ENCODE results near the gene ATOH8. TPM values are rescaled to one million over a fixed set of nuclear protein-coding genes. Genes with fewer than 3 reads are reported as not detected.

Gene ATOH8
- polyA plus RNA-seq, 1 of the 3 experiments (the other 2 are of a cell fraction), result 5.6 TPM

DNA sequence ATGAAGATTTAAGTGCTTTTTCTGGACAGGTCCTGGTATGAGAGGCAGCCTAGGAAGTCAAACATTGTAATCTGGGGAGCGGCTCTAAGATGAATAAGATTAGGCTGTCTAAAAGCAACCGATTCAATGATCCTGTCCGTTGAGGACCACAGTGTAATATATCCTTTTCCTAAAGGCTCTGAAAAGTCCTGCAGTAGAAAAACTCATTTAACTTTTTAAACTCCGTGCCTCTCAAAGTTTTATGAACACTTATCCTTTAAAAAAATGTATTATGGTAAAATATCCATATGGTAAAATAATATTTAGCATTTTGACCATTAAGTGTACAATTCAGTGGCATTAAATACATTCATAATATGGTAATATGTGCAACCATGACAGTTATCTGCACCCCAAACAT lies 39.8 kb downstream of the ATOH8 start (continued):
- TF ChIP-seq, protein P1, sequence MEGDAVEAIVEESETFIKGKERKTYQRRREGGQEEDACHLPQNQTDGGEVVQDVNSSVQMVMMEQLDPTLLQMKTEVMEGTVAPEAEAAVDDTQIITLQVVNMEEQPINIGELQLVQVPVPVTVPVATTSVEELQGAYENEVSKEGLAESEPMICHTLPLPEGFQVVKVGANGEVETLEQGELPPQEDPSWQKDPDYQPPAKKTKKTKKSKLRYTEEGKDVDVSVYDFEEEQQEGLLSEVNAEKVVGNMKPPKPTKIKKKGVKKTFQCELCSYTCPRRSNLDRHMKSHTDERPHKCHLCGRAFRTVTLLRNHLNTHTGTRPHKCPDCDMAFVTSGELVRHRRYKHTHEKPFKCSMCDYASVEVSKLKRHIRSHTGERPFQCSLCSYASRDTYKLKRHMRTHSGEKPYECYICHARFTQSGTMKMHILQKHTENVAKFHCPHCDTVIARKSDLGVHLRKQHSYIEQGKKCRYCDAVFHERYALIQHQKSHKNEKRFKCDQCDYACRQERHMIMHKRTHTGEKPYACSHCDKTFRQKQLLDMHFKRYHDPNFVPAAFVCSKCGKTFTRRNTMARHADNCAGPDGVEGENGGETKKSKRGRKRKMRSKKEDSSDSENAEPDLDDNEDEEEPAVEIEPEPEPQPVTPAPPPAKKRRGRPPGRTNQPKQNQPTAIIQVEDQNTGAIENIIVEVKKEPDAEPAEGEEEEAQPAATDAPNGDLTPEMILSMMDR (IDR thresholded peaks at IDR 0.05), result no peak
- TF ChIP-seq TAF1 (IDR thresholded peaks at IDR 0.05; ENCODE audit: borderline replicate concordance, low read depth, low read length) (no peak), FOSL2 (IDR thresholded peaks at IDR 0.05; ENCODE audit: borderline replicate concordance, low read depth) (no peak), NFIC (IDR thresholded peaks at IDR 0.05; ENCODE audit: borderline replicate concordance) (no peak), GATA2 (CRISPR knock-in tag; IDR thresholded peaks at IDR 0.05) (no peak)

GRCh38 chr2:85794038-85794441 lies 40.2 kb downstream of the ATOH8 start:
- no peaks in the 10 kb centered on the region for H4K20me1 ChIP-seq (ENCODE audit: insufficient read depth)
- H3K27me3 ChIP-seq (ENCODE audit: insufficient read depth), result no peaks in the 10 kb centered on the region
- DNase-seq, result no peak
- TF ChIP-seq TEAD4 (IDR thresholded peaks at IDR 0.05; ENCODE audit: borderline replicate concordance, insufficient read depth) (no peak), TCF12 (IDR thresholded peaks at IDR 0.05) (no peak), POLR2AphosphoS5 (IDR thresholded peaks at IDR 0.05; ENCODE audit: low read depth, low read length) (no peak), YY1 (IDR thresholded peaks at IDR 0.05; ENCODE audit: low read depth) (no peak), MXI1 (IDR thresholded peaks at IDR 0.05; ENCODE audit: low read depth, low read length) (no peak), GABPA (IDR thresholded peaks at IDR 0.05; ENCODE audit: low read depth) (no peak)
- TF ChIP-seq, protein P2, sequence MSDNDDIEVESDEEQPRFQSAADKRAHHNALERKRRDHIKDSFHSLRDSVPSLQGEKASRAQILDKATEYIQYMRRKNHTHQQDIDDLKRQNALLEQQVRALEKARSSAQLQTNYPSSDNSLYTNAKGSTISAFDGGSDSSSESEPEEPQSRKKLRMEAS (IDR thresholded peaks at IDR 0.05; ENCODE audit: low read depth), result no peak
- POLR2A ChIA-PET, result interaction anchor here (1.0 kb wide), 1 partner anchor 18 kb away, joined by 3 read pairs; no protein-coding TSS in a partner anchor
- H3K4me1 ChIP-seq (ENCODE audit: control insufficient read depth in 1 of 2, insufficient read depth in 2 of 2, low read depth in 1 of 2, low read length in 1 of 2), result peaks cover 26 to 36% of the 10 kb centered on the region in 2 experiments; a peak in 3 of 4 replicates
- peaks cover 30% of the 10 kb centered on the region for H3F3A ChIP-seq (replicated peaks; ENCODE audit: insufficient read depth)
- CTCF ChIA-PET, result interaction anchor here (0.8 to 5.8 kb wide), 10 partner anchors 11 to 157 kb away, joined by 3 to 53 read pairs (median 4); no protein-coding TSS in a partner anchor
- H2AFZ ChIP-seq (ENCODE audit: low read depth), result no peak overlapping the region
- WGBS (ENCODE audit: low lambda C conversion rate), result 89% methylated on average over 3 of the region's 3 CpGs
- H3K9me2 ChIP-seq, result no peaks in the 10 kb centered on the region
- H3K9ac ChIP-seq, result no peak overlapping the region
- no peaks in the 10 kb centered on the region for H3K79me2 ChIP-seq (ENCODE audit: insufficient read depth)
- no peaks in the 10 kb centered on the region for H3K9me3 ChIP-seq
- H3K27ac ChIP-seq (ENCODE audit: low read depth in 2 of 2, low read length in 1 of 2), result 0 out of 4 replicates have a peak overlapping the region, but pooled peaks of 1 of the 2 experiments have one; percentile 6
- H3K4me2 ChIP-seq, result no peak overlapping the region
- no peaks in the 10 kb centered on the region for H3K36me3 ChIP-seq (replicated peaks in 1 of 2; ENCODE audit: control insufficient read depth in 1 of 2, insufficient read depth in 2 of 2, low read length in 1 of 2)
- H3K4me3 ChIP-seq (ENCODE audit: low read depth in 2 of 2, low read length in 1 of 2), result no peak overlapping the region

DNA sequence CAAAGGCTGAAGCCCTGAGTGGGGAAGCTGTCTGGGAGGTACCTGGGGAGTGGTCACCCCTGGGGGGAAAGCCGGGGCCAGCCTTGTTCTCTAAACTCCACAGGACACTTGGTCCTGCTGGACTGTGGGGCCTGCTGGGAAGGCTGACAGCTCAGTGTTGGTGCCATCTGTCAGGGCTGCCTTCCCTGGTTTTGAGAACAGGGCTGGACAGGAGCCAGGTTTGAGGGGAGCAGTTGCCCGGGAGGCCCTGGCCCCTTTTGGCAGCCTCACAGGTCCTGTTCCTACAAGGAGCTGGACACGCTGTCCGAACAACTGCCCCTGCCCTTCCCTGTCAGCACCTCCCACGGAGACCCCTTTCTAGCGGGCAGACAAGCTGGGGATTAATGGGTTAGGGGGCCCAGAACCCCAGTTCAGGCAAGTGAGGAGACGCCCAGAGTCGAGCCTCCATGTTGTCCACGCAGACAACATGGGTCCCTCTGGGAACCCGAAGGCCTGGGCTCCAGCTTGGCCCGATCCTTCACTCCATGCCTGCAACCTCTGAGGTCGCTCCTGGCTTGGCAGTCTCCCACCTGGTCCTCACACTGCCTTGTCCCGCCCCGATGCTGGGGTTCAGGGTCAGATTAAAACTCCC lies 40.8 kb downstream of the ATOH8 start:
- peaks cover 30% of the 10 kb centered on the region for H3F3A ChIP-seq (replicated peaks; ENCODE audit: insufficient read depth)
- ChIA-PET POLR2A (interaction anchor here (1.0 kb wide), 1 partner anchor 19 kb away, joined by 3 read pairs; no protein-coding TSS in a partner anchor), CTCF (interaction anchor here (0.8 to 5.8 kb wide), 11 partner anchors 11 to 157 kb away, joined by 3 to 53 read pairs (median 4); no protein-coding TSS in a partner anchor)
- 0 out of 4 replicates have a peak overlapping the region, but pooled peaks of 1 of the 2 experiments have one; percentile 6 for H3K27ac ChIP-seq (ENCODE audit: low read depth in 2 of 2, low read length in 1 of 2)
- H3K4me3 ChIP-seq (ENCODE audit: low read depth in 2 of 2, low read length in 1 of 2), result no peak overlapping the region
- no peaks in the 10 kb centered on the region for H3K79me2 ChIP-seq (ENCODE audit: insufficient read depth)
- peaks cover 27 to 34% of the 10 kb centered on the region in 2 experiments; a peak in 3 of 4 replicates for H3K4me1 ChIP-seq (ENCODE audit: control insufficient read depth in 1 of 2, insufficient read depth in 2 of 2, low read depth in 1 of 2, low read length in 1 of 2)
- H3K27me3 ChIP-seq (ENCODE audit: insufficient read depth), result no peaks in the 10 kb centered on the region
- no peaks in the 10 kb centered on the region for H3K9me3 ChIP-seq
- no peaks in the 10 kb centered on the region for H3K9me2 ChIP-seq
- TF ChIP-seq USF1 (IDR thresholded peaks at IDR 0.05; ENCODE audit: borderline replicate concordance, low read depth), result no peak
- no peak for TF ChIP-seq TCF12 (IDR thresholded peaks at IDR 0.05)
- TF ChIP-seq, protein P2 (IDR thresholded peaks at IDR 0.05; ENCODE audit: low read depth), result no peak
- no peak for TF ChIP-seq GATA2 (CRISPR knock-in tag; IDR thresholded peaks at IDR 0.05)
- TF ChIP-seq JUND (IDR thresholded peaks at IDR 0.05), result no peak
- no peak for TF ChIP-seq EZH2phosphoT487 (IDR thresholded peaks at IDR 0.05; ENCODE audit: borderline replicate concordance, low read depth)
- no peaks in the 10 kb centered on the region for H4K20me1 ChIP-seq (ENCODE audit: insufficient read depth)
- WGBS (ENCODE audit: low lambda C conversion rate), result 82% methylated on average over 10 of the region's 14 CpGs
- no peaks in the 10 kb centered on the region for H3K36me3 ChIP-seq (replicated peaks in 1 of 2; ENCODE audit: control insufficient read depth in 1 of 2, insufficient read depth in 2 of 2, low read length in 1 of 2)
- DNase-seq, result peak; percentile 67
- H2AFZ ChIP-seq (ENCODE audit: low read depth), result no peak overlapping the region
- no peak overlapping the region for H3K9ac ChIP-seq
- no peak overlapping the region for H3K4me2 ChIP-seq

Data from SK-N-SH (cell line).